HG03175 (cell line): Measurements from ENCODE around the gene RNU2-63P.
"Not testable (repeated sequence)": the region's sequence is repeated elsewhere in the genome, so short reads cannot be mapped to it uniquely, and the experiment has no call there.

ENCODE experiments used
- ATAC-seq: cut with Tn5 transposase; IDR thresholded peaks from one replicate; pipeline ENCODE4 v1.9.1; 2021; ENCODE audit warnings: mild to moderate bottlenecking, moderate library complexity; ENCODE audit not compliant: unreplicated experiment

RNU2-63P gene

DNA sequence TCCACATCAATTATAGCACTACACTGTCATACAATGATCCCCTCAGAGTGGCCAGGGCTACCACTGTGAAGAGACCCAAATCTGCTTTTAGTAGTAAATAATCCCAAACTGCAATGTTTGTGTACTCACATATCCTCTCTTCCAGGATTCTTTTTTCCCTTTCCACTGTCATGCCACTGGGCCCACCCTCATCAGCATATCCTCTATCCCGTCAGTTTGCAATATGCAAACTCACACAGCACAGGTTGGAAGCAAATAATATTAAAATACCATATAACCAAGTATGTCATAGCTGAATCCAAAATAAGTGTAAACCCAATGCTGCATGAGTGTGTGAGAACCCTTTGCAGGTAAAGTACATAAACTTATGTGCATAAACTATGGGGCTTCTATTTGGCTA is 28.9 kb downstream of the RNU2-63P start:
- not testable (repeated sequence) for ATAC-seq

DNA sequence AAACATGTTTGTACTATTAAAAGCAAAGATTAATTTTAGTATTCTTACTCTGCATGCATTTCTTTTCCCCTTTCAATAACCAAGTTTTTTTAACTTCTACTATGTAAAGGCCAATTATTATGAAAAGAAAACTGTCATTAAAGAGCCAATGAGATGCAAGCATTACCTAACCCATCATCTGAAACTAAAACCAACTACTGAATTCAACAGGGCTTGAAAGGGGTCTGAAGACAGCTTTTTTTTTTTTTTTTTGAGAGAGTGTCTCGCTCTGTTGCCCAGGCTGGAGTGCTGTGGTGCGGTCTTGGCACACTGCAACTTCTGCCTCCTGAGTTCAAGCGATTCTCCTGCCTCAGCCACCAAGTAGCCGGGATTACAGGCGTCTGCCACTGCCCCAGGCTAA is 30.4 kb downstream of the RNU2-63P start:
- not testable (repeated sequence) for ATAC-seq

DNA sequence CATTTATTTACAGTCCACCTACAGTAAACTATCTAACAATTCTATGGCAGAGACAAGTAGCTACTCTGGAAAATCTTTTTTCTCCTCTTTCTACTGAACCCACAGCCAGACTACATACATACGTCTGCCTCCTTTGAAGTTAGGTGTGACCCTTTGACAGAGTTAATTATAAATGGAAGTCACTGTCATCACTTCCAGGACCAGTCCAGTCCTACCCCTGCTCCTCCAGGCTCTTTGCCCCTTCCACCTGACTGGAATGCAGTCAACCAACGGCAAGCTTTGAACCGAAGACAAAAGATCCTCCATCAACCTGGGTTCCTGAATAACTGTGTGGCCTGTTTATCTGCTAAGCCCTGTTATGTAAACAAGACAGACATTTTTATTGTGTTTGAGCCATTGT is 35.2 kb downstream of the RNU2-63P start:
- not testable (repeated sequence) for ATAC-seq

DNA sequence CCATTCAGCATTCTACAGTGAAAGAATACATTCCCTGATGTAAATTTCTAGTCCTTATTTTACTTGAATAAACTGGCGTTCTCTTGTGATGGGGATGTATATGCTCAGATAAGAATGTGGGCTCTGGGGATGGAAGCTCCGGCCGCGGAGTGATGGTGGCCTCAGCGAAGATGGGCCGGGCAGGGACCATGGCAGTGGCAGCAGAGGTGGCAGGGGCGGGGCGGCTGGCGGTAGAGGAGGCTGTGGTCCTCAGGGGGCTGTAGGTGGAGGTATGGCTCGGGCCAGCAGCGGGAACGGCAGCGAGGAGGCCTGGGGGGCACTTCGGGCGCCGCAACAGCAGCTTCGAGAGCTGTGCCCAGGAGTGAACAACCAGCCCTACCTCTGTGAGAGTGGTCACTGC is 44.0 kb downstream of the RNU2-63P start:
- not testable (repeated sequence) for ATAC-seq
